SK-N-SH (cell line): ENCODE measurements around the gene PPP1R1B. TPM values are rescaled to one million over a fixed set of nuclear protein-coding genes. Genes with fewer than 3 reads are reported as not detected.

Source experiments
- CTCF ChIA-PET: fragments of 300-600, 350-600 bp; formaldehyde crosslinking; extraction: SDS; loops from one replicate; lab custom pipeline; 2021; lab: Yijun Ruan, JAX
- POLR2A ChIA-PET: fragments of 350-600 bp; sonication (Branson Sonifier 250); formaldehyde crosslinking; extraction: SDS; loops from one replicate; lab custom pipeline; 2020; ENCODE audit warnings: antibody characterized with exemption, inconsistent platforms; lab: Yijun Ruan, JAX
- DNase-seq: peaks from one replicate; pipeline ENCODE4 v3.0.0; 2012
- H2AFZ ChIP-seq: fragments of 200-600 bp; sonication (generic); 2 replicates; pipeline ENCODE4 v1.8.1; 2016; ENCODE audit warnings: antibody characterized with exemption, mild to moderate bottlenecking, low read depth
- H3F3A ChIP-seq: fragments of 200-600 bp; sonication (generic); replicated peaks from 2 replicates; pipeline ENCODE3; 2016; ENCODE audit warnings: antibody characterized with exemption, mild to moderate bottlenecking; ENCODE audit not compliant: insufficient read depth
- H3K27ac ChIP-seq, 2 experiments: fragments of 200-500 bp in 1 of 2; fragments of 200-600 bp in 1 of 2; sonication (Bioruptor generic) in 1 of 2; sonication (generic), shearing (Covaris generic) in 1 of 2; 2 replicates each; pipeline versions ENCODE4 v1.5.1 to v1.6.1; 2014 to 2016; ENCODE audit warnings: low read depth in 2 of 2, inconsistent platforms in 1 of 2, low read length in 1 of 2, mild to moderate bottlenecking in 1 of 2, mixed read lengths in 1 of 2
- H3K27me3 ChIP-seq: fragments of 200-600 bp; sonication (generic), shearing (Covaris generic); 2 replicates; pipeline ENCODE4 v1.6.1; 2016; ENCODE audit warnings: mixed run types; ENCODE audit not compliant: insufficient read depth
- H3K36me3 ChIP-seq, 2 experiments: fragments of 200-500 bp in 1 of 2; fragments of 200-600 bp in 1 of 2; sonication (Bioruptor generic) in 1 of 2; sonication (generic) in 1 of 2; replicated peaks in 1 of 2; 2 replicates each; pipeline versions ENCODE3 to v1.5.1; 2014 to 2016; ENCODE audit warnings: low read length in 1 of 2, mild to moderate bottlenecking in 1 of 2; ENCODE audit not compliant: insufficient read depth in 2 of 2, control insufficient read depth in 1 of 2
- H3K4me1 ChIP-seq, 2 experiments: fragments of 200-500 bp in 1 of 2; fragments of 200-600 bp in 1 of 2; sonication (Bioruptor generic) in 1 of 2; sonication (generic), shearing (Covaris generic) in 1 of 2; 2 replicates each; pipeline versions ENCODE4 v1.5.1 to v1.6.1; 2014 to 2016; ENCODE audit warnings: low read depth in 1 of 2, low read length in 1 of 2, mixed run types in 1 of 2; ENCODE audit not compliant: insufficient read depth in 2 of 2, control insufficient read depth in 1 of 2
- H3K4me2 ChIP-seq: fragments of 200-600 bp; sonication (generic), shearing (Covaris generic); 2 replicates; pipeline ENCODE4 v1.6.1; 2017; ENCODE audit warnings: mixed run types
- H3K4me3 ChIP-seq, 2 experiments: fragments of 200-500 bp in 1 of 2; fragments of 200-600 bp in 1 of 2; sonication (Bioruptor generic) in 1 of 2; sonication (generic), shearing (Covaris generic) in 1 of 2; 2 replicates each; pipeline versions ENCODE4 v1.5.1 to v1.8.1; 2014 to 2016; ENCODE audit warnings: low read depth in 2 of 2, inconsistent platforms in 1 of 2, low read length in 1 of 2, mild to moderate bottlenecking in 1 of 2, mixed read lengths in 1 of 2, moderate library complexity in 1 of 2
- H3K79me2 ChIP-seq: fragments of 200-600 bp; sonication (generic); 2 replicates; pipeline ENCODE4 v1.8.1; 2017; ENCODE audit warnings: mild to moderate bottlenecking; ENCODE audit not compliant: insufficient read depth
- H3K9ac ChIP-seq: fragments of 200-600 bp; sonication (generic); 2 replicates; pipeline ENCODE4 v1.6.1; 2017; ENCODE audit warnings: mixed run types
- H3K9me2 ChIP-seq: fragments of 200-600 bp; sonication (generic); 2 replicates; pipeline ENCODE4 v1.6.1; 2017; ENCODE audit warnings: mixed run types
- H3K9me3 ChIP-seq: fragments of 200-600 bp; sonication (generic); 2 replicates; pipeline ENCODE4 v1.6.1; 2017; ENCODE audit warnings: mixed run types, mild to moderate bottlenecking, moderate library complexity
- H4K20me1 ChIP-seq: fragments of 200-600 bp; sonication (generic); 2 replicates; pipeline ENCODE4 v1.6.1; 2017; ENCODE audit warnings: mild to moderate bottlenecking, mixed run types; ENCODE audit not compliant: insufficient read depth
- ELF1 ChIP-seq: IDR thresholded peaks from 2 replicates; pipeline ENCODE4 v1.4.0; 2012
- EZH2phosphoT487 ChIP-seq: fragments of 200-600 bp; sonication (generic); IDR thresholded peaks from 2 replicates; pipeline ENCODE4 v1.6.1; 2017; ENCODE audit warnings: low read depth, mixed run types, mild to moderate bottlenecking, antibody characterized with exemption, moderate library complexity, borderline replicate concordance
- FOXM1 ChIP-seq: IDR thresholded peaks from 2 replicates; pipeline ENCODE4 v1.4.0; 2012; ENCODE audit warnings: low read depth, mild to moderate bottlenecking
- GABPA ChIP-seq: IDR thresholded peaks from 2 replicates; pipeline ENCODE4 v1.4.0; 2012; ENCODE audit warnings: low read depth, mild to moderate bottlenecking
- JUND ChIP-seq: IDR thresholded peaks from 2 replicates; pipeline ENCODE4 v1.4.0; 2012
- MAX ChIP-seq: IDR thresholded peaks from 2 replicates; pipeline ENCODE4 v1.4.0; 2012; ENCODE audit warnings: low read depth
- MEF2A ChIP-seq: IDR thresholded peaks from 2 replicates; pipeline ENCODE4 v1.4.0; 2012; ENCODE audit warnings: low read depth, borderline replicate concordance
- NFIC ChIP-seq: IDR thresholded peaks from 2 replicates; pipeline ENCODE4 v1.4.0; 2012; ENCODE audit warnings: borderline replicate concordance
- NRF1 ChIP-seq: IDR thresholded peaks from 2 replicates; pipeline ENCODE4 v1.6.1; 2012; ENCODE audit warnings: low read depth, mild to moderate bottlenecking, low read length
- POLR2AphosphoS5 ChIP-seq: IDR thresholded peaks from 2 replicates; pipeline ENCODE4 v1.6.1; 2012; ENCODE audit warnings: low read depth, low read length
- RAD21 ChIP-seq: IDR thresholded peaks from 2 replicates; pipeline ENCODE4 v1.6.1; 2012; ENCODE audit warnings: mild to moderate bottlenecking, low read length
- RCOR1 ChIP-seq: fragments of 150-350 bp; IDR thresholded peaks from 2 replicates; pipeline ENCODE4 v1.6.1; 2017; ENCODE audit warnings: antibody characterized with exemption, low read length
- REST ChIP-seq: IDR thresholded peaks from 2 replicates; pipeline ENCODE4 v1.6.1; 2012; ENCODE audit warnings: mild to moderate bottlenecking, low read depth, low read length, moderate library complexity
- RXRA ChIP-seq: IDR thresholded peaks from 2 replicates; pipeline ENCODE4 v1.4.0; 2012; ENCODE audit warnings: low read depth, mild to moderate bottlenecking, borderline replicate concordance
- SMC3 ChIP-seq: IDR thresholded peaks from 2 replicates; pipeline ENCODE4 v1.6.1; 2012; ENCODE audit warnings: low read depth, low read length, improper control_type of control experiment
- TAF1 ChIP-seq: IDR thresholded peaks from 2 replicates; pipeline ENCODE4 v1.6.1; 2012; ENCODE audit warnings: low read depth, mild to moderate bottlenecking, low read length, moderate library complexity, borderline replicate concordance
- TCF12 ChIP-seq: IDR thresholded peaks from 2 replicates; pipeline ENCODE4 v1.4.0; 2012
- WGBS: methylation state at CpG from one replicate; pipeline ENCODE4 v1.1.6; 2017; ENCODE audit warnings: low lambda C conversion rate; 5-methylcytosine and 5-hydroxymethylcytosine counted together
- polyA plus RNA-seq, 3 experiments: library from polyadenylated mRNA; depleted of rRNA; stranded (reverse); fragments of >200 nt; gene quantifications; 2 replicates each; pipeline ENCODE4 v1.2.3, GENCODE V29; 2012

PPP1R1B gene
- polyA plus RNA-seq, 1 of the 3 experiments (the other 2 are of a cell fraction), result 0.07 TPM

- TF ChIP-seq REST (no peak), NFIC (no peak)
These were observed 50.3 kb downstream of the PPP1R1B start (continued) for GRCh38 chr17:39677072-39677471.

GRCh38 chr17:39677542-39678339 is 51.0 kb downstream of the PPP1R1B start:
- H3K9ac ChIP-seq, result no peak overlapping the region
- H3K36me3 ChIP-seq, result no peaks in the 10 kb centered on the region
- 87% methylated on average over 13 of the region's 13 CpGs for WGBS
- no peaks in the 10 kb centered on the region for H3F3A ChIP-seq
- no peaks in the 10 kb centered on the region for H3K4me1 ChIP-seq
- POLR2A ChIA-PET, result no interaction called here
- H4K20me1 ChIP-seq, result no peaks in the 10 kb centered on the region
- H2AFZ ChIP-seq, result no peak overlapping the region
- H3K4me3 ChIP-seq, result no peak overlapping the region
- no peaks in the 10 kb centered on the region for H3K9me3 ChIP-seq
- H3K79me2 ChIP-seq, result no peaks in the 10 kb centered on the region
- H3K9me2 ChIP-seq, result no peaks in the 10 kb centered on the region
- DNase-seq, result no peak
- H3K27ac ChIP-seq, result no peak overlapping the region
- CTCF ChIA-PET, result interaction anchor here (0.8 to 15.0 kb wide), 5 partner anchors 7 to 55 kb away, joined by 3 to 279 read pairs (median 6); partner anchors contain the start of genes PNMT and PPP1R1B
- H3K27me3 ChIP-seq, result no peaks in the 10 kb centered on the region
- TF ChIP-seq NRF1, result no peak
- no peak for TF ChIP-seq TCF12
- TF ChIP-seq FOXM1, result no peak
- TF ChIP-seq POLR2AphosphoS5, result no peak
- TF ChIP-seq EZH2phosphoT487, result no peak
- TF ChIP-seq RCOR1, result no peak
- TF ChIP-seq RAD21, result no peak
- TF ChIP-seq TAF1, result no peak
- no peak for TF ChIP-seq MAX
- no peak for TF ChIP-seq MEF2A
- no peak for TF ChIP-seq ELF1
- TF ChIP-seq JUND, result no peak
- no peak for TF ChIP-seq RXRA
- no peak for TF ChIP-seq GABPA
- TF ChIP-seq SMC3, result no peak
- H3K4me2 ChIP-seq, result no peak overlapping the region
